GM21381 (cell line): Measurements from ENCODE around the gene CDH2.

Source experiments
- ATAC-seq: cut with Tn5 transposase; IDR thresholded peaks from one replicate; pipeline ENCODE4 v1.9.1; 2021; ENCODE audit warnings: mild to moderate bottlenecking, moderate library complexity; ENCODE audit not compliant: unreplicated experiment

The CDH2 gene

DNA sequence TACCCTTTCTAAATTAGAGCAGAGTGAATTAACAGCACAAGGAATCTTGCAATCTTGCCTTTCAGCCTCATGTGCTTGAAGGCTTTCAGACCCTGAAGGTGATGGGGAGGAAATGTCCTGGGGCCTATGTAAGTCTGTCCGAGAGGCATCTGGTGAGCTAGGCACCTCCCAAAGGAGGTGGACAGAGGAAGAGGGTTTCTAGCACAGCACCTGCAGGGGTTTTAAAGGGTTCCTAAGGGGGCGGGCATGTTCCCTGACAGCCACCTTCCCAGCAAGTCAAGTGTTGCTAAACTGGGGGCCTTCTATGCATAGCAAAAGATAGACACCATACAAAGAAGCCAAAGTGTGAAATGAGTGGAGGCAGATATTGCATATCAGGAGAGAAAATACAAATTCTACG lies 88.5 kb downstream of the CDH2 start:
- no peak for ATAC-seq

DNA sequence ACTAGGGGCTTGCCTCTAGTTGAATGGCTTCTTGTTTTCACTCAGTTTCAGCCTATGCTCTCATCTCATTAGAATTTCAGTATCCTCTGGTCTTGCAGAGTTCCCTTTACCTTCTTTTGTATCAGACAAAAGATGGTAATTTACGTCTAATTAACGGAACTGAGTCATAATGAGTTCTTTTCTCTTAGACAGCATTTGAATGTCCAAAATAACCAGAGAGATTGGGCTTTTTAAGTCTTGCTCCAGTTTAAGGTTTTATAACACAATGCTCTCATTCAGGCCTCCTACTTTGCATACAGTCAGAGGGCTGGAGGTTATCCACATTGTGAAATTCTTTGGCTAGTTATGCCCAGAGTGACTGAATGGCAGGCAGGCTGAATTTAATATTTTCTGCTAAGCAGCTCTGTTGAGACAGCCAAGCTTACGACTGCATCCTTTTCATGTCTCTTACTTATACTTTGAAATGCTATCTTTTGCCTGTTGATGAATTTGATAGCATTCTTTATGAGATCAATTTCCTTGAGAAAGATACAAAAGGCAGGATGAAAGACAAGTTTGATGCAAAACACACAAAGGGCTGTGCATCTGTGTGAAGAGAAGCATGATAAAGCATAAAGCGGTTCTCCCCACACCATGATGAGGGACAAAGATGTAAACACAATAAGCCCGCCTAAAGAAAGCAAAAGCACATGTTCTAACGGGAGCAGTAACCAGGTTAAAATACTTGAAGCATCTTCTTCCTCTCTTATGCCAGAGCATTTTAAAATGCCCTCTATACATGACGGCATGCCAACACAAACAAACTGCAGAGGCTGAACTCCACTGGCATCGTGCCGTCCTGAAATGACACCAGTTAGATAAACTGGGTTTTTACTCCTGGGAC lies 90.0 kb downstream of the CDH2 start:
- ATAC-seq = no peak

DNA sequence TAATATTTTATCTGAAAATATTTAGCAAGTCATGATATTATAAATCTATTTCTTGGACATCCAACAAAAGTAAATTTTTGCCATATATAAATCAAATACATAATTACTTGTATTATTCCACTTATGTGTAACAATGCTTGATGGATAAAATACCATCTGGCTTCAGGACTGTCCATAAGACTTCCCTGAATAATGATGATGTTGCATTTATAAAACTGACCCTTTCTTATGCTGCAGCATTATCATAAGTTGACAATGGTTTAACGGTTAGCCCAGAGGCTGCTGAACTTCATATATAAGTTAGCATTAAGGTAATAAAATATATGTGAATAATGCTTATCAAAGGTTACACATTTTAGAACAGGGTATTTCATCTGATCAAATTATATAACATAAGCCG lies 95.4 kb downstream of the CDH2 start:
- ATAC-seq = no peak

DNA sequence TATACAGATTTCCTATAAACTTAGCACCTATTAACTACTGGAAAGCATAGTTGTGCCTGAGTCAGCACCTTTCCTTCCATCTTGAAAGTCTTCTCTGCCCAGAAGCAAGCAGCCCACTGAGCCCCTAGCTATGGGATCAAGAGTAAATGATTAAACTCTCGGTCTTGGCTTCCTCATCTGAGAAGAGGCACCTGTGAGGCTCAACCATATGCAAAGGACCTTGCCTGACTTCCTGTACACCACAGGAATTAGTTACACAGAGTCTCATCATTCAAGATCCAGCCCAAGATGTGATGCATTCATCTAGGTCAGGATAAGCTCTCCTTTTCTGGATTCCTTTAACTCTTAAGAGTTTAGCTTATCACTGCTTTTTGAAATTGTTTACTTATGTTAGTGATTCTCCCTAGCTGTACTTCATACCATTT lies 96.0 kb downstream of the CDH2 start:
- no peak for ATAC-seq

DNA sequence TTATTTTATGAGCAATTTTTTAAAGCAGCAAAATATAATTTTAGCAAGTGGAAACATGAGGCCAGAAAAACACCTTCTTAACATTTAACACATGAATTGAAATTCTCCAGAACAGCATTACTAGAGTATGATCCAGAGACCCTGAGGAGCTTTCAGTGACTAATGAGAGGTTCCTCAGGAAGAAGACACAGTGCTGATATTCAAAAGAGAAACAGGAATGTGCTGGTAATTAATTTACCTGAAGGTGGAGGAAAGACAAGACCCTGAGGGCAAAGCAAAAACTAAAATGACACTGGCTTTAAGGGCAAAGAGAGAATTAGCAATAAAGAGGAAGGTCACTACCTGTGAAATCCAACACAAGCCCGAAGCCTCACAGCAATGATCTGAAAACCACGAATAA lies 97.0 kb downstream of the CDH2 start:
- ATAC-seq = no peak

DNA sequence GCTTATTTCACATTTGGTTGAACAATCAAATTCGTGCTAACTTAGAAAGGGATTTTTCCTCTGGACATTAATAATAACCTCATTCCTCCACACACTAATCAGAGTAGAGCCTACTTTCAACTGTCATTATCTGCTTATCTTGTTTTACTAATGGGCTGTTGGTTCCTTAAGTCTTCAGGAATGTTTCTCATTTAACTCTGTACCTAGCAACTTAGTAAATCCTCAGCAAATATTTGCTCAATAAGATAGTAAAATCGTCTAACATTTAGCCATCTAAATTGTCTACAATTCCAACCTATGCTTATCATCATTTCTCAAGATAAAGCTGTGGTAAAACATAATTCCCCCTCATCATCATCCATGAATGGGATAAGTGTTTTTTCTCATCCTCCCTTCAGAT lies 98.1 kb downstream of the CDH2 start:
- no peak for ATAC-seq

DNA sequence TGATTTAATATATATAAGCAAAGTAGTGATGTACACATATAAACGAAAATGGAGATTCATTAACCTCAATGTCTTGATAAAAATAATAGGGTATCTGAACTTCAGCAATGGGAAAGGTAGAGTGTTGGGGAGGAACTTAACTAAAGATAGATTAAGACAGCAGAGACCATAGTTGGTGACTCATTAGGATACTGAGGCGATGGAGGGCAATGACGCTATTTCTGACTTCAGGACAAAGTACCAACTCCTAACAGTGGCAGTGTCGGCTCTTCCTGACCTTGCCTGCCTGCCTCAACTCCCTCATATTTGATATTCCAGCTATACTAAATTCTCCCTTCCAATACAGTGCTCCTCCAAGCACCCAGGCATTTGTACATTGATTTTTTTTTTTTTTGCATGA lies 98.6 kb downstream of the CDH2 start:
- no peak for ATAC-seq

DNA sequence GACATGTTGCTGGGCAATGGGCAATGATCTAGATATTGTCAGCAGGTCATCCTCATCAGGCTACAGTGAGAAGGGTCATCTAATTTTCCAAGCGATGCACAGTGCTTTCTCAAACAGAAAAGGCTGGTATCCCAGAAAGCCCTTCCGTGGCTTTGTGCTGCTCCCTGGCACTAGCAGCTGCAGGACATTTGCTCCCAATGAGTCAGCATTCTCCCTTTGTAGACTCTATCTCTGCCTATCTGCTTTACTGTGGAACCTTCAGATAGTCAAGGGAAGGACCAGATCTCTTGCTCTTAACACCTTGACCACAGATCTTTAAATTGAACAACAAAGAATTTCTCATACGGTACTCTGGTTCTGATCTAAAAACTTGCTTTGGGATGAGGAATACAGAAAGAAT lies 101.4 kb downstream of the CDH2 start:
- no peak for ATAC-seq

DNA sequence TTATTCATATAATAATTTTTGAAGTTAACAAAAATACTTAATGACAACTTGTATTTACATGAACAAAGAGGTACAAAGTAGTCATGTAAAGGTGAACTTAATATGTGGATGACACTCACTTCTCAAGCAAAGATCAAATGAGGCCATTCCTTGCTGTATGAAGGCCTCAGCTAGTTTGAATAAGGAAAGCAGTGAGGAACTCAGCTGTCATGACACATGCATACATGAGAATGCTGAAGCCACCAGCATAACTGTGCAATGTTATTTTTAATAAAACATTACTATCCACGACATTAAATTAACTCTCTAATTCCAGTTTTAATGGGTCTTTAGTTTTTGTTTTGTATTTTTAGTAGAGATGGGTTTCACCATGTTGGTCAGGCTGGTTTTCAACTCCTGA lies 102.9 kb downstream of the CDH2 start:
- ATAC-seq = no peak

DNA sequence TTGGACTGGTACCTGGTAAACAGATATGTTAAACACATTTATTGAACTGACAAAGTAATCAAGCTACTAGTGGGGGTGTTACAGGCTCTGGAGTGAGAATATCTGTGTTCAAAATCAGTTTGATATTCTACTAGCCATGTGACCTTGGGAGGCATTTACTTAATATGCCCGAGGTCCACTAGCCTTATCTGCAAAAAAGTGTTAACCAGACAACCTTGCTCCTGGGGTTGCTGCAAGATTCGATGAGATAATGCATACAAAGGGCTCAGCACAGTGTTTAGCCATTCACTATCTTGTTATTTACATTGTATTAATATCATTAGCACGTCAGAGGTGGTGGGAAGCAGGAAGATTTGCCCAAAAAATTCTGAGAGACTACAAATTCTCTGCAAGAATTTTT lies 103.3 kb downstream of the CDH2 start:
- no peak for ATAC-seq

DNA sequence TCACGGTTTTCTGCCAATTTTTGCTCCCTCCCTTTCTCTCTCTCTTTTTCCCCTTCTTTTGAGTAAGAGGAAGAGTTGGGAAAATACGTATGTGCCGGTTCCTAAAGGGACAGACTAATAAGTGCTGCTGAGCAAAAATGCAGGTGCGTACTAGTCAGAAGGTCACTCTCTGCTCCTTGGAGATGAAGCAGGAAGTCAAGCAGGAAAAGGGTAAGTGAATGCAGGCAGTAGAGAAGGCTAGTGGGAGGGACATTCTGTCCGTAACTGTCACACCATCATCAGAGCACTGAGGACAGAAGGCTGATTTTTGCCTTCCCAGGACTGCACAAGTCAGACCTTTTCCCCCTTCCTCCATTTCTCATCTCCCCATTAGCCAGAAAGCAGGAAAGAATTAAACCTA lies 105.7 kb downstream of the CDH2 start:
- ATAC-seq = no peak

DNA sequence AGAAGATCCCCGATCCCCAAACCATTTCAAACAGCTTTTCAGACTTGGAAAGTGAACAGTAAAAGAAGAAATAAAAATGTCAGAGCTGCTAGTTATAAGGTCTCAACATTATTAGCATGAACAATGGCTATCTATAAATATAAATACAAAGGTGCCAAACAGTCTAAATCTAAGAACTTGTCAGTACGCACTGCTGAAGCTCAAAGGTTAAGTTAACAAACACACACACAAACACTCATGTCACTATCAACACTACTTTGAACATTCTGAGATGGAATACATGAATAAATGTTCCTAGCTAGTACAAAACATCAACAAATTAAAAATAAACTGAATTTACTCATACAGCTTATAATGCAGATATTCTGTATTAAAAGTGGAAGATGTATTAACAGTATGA lies 108.7 kb downstream of the CDH2 start:
- ATAC-seq = no peak

DNA sequence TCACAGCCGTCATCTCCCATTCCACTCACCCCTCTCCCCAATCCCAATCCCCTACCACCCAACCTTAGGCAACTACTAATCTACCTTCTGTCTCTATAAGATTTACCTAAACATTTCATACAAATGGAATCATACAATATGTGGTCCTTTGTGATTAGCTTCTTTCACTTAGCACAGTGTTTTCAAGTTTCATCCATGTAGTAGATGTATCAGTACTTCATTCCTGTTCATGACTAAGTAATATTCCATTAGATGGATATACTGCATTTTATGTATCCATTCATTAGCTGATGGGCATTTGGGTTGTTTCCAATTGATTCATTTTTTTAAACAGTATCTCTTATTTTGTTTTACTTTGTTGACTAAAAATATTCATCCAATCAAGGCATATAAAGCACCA lies 109.6 kb downstream of the CDH2 start:
- no peak for ATAC-seq

DNA sequence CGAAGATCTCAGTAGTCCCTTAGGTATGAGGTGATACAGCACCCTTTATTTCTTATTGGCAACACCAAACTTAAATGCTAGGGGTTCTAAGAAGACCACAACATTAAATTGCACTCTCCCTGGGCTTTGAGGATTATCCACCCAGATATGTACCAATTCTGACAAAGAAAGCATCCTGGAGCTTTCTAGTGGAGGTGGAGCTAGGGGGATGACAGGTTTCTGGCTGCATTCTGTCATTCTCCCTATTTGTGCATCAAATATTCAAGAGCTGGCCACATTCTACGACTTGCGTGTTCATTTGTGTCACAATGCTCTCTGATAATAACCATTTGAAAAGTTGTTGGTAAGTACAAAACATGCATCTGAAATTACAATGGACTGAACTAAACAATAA lies 111.1 kb downstream of the CDH2 start:
- ATAC-seq = no peak

DNA sequence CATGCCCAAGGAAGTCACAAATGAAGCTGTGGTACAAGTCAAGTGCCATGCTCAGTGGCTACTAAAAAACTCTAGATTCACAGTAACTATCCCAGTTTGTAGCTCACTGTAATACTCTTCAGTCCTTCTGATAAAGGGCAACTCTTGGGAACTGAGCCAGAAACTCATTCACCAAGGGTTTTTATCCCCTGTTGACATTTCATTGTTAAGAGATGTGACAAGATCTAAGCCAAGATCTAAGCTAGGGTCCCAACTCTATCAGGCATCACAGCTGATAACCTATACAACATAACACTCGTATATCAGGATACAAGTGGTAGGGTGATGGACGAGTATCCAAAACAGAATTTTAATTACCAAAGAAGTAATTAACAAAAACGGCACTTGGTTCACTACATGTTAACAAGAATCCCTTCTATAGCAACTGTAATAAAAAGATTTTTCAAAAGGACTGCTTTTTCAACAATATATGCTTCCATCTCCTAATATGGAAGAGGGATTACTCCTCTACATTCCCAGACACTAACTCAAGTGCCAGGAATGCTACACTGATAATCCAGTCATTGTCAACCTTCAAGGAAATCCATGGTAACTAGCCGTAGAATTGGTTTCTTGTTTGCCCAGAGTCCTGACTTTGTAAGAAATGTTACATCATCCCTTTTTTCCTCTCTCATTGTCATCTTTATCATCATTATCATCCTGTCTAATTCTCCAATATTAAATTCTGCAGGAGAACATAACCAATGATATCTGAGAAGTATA lies 111.7 kb downstream of the CDH2 start:
- no peak for ATAC-seq

DNA sequence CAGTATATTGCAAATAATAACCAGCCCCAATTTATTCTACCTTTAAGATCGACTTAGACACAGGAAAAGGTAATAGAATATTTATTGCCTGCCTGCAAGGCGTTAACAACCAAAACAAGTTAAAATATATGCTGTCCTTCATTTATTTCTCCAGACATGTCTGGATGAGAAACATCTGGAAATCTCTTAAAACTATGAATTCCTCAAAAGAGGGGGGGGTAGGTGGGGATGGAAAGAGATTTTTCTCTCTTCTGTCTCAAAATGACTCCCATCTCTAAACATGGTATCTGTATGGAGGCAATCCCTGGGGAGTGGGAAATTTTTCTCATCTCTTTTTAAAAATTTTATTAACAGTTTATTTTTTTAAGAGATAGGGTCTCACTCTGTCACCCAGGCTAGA lies 113.0 kb downstream of the CDH2 start:
- no peak for ATAC-seq

DNA sequence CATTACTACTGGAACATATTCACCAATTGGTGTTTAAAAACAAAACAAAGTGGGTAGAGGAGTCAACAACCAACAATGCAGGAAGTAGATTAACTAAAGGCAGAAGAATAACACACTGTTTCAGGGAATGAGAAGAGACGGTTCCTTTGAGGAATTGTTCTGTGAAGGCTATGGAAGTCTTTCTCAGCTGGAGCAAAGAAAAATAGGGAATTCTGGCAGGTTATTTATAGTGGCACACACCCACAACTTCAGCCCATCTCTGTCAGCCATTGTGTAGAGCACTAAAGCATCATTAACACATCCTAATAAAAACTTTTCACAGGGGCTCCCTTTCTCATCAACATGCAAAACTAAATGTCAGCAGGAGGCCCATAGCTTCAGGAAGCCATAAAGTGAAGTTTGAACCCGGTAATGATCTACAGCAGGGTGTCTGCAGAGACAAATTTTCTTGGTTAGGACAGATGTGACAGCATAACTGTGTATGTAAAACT lies 113.6 kb downstream of the CDH2 start:
- ATAC-seq = no peak

DNA sequence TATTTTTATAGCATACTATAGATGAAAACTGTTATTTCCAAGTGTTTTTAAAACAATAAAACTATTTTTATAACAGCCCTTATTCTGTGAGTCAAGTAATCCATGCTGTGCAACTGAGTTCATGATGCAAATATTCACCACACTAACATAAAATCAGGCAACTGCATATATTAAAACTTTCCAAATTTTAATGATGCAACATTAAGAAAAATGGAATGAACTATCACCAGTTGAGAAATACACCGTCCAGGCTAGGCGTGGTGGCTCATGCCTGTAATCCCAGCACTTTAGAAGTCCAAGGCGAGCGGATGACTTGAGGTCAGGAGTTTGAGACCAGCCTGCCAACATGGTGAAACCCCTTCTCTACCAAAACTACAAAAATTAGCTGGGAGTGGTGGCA lies 114.5 kb downstream of the CDH2 start:
- ATAC-seq = no peak

DNA sequence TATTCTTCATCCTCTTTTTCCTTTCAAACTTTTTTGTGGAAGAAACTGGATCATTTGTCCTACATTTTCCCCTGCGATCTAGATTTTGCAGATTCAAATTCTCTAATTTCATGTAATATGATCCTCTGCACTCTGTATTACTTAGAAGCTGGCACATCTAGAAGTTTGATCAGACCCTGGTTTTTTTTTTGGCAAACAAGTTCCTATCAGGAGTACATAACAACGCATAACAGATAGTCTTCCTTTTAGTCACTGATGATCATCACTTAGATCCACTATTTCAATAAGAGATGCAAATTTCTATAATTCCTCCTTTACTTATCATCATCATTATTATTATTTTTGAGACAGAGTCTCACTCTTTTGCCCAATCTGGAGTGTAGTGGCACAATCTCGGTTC lies 117.1 kb downstream of the CDH2 start:
- no peak for ATAC-seq

DNA sequence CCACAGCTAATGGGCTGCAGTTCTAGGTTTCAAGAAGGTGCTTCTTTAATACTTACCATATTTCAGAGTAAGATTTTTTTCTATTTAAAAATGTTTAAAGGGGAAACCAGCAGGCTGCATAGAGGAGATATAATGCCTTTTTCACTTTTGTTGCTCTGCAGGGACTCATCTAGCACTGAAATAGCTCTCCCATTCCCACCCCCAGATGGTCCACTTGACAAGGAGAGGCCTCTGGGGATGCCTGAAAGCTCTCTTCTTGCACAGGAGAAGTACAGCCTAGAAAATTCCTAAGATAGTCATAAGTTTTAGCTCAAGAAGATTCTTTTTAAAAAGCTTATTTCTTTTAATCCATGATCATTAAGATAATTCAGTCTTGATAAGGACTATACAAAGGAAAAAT lies 126.4 kb downstream of the CDH2 start:
- ATAC-seq = no peak

DNA sequence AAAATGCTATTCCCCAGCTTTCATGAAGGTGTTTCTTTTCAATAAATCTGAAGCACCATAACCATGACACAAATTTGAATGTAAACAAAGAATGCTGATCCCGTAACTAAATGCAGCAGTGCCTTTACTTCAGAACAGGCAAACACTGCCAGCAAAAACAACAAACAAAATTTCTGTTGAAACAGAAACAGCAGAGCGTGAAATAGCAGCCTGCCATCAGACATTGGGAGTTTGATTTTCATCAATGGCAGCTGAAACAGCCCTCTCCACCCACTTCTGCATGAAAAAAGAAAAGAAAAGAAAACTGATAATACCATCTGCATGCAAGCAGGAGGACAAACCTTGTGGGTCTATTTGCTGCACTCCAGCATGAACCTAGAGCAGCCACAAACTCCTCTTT lies 128.3 kb downstream of the CDH2 start:
- no peak for ATAC-seq

DNA sequence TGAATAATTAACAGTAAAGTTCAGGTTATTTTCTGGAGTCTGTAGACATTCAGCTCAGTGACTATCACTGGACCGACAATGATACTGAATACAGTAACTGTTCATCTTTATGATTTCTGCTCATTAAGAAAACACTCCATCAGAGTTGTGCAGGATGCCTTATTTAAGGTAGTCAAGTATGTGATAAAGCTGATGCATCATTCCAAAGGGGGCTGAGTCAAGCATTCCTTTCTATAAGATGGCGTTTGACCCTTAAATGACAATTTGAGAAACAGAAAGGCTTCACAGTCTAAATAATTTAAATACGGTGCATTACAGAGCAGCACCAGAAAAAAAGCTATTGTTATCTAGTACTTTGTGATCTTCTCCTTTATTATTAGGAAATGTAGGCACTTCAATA lies 131.1 kb downstream of the CDH2 start:
- ATAC-seq = no peak
